ENCODE data around the gene ZC3H13.

GRCh38 chr13:45953082-45953481 is 99.5 kb downstream of the ZC3H13 start:
- TF ChIP-seq POLR2A (IDR thresholded peaks at IDR 0.05) (no peak), CTCF (IDR thresholded peaks at IDR 0.05) (no peak)

Measured in vagina (tissue), 2 donors.